ENCODE data around the gene KIF16B. TPM values are rescaled to one million over a fixed set of nuclear protein-coding genes. Genes with fewer than 3 reads are reported as not detected.
"Not testable (repeated sequence)": the region's sequence is repeated elsewhere in the genome, so short reads cannot be mapped to it uniquely, and the experiment has no call there.

The KIF16B gene
- total RNA-seq, 2 experiments from 2014 or later = 7.7 to 7.9 TPM

- intact Hi-C loops (cut with micrococcal nuclease) = no loop called here
- no peaks in the 10 kb centered on the region for H3K9me3 Mint-ChIP-seq
- no peak overlapping the region for H3K4me3 Mint-ChIP-seq
- no peak overlapping the region for H3K27ac Mint-ChIP-seq
- H3K4me1 Mint-ChIP-seq (ENCODE audit: low read depth) = no peaks in the 10 kb centered on the region
- ChIA-PET POLR2A (no interaction called here), CTCF (no interaction called here)
- no peaks in the 10 kb centered on the region for H3K36me3 Mint-ChIP-seq
- peaks cover 11% of the 10 kb centered on the region for H3K27me3 Mint-ChIP-seq
- DNase-seq = no peak
Observed at GRCh38 chr20:16609066-16609465, 35.8 kb upstream of the KIF16B start.

- no peak overlapping the region for H3K4me3 Mint-ChIP-seq
- no peak overlapping the region for H3K27ac Mint-ChIP-seq
- POLR2A ChIA-PET = no interaction called here
- no peaks in the 10 kb centered on the region for H3K36me3 Mint-ChIP-seq
- no peaks in the 10 kb centered on the region for H3K4me1 Mint-ChIP-seq (ENCODE audit: low read depth)
- no peak for DNase-seq
- CTCF ChIA-PET = no interaction called here
- H3K9me3 Mint-ChIP-seq = no peaks in the 10 kb centered on the region
- intact Hi-C loops (cut with micrococcal nuclease) = no loop called here
- H3K27me3 Mint-ChIP-seq = peaks cover 12% of the 10 kb centered on the region
Observed at GRCh38 chr20:16608277-16608650, 35.0 kb upstream of the KIF16B start.

GRCh38 chr20:16607364-16608276 lies 34.4 kb upstream of the KIF16B start:
- ChIA-PET CTCF (no interaction called here), POLR2A (no interaction called here)
- DNase-seq = no peak
- Mint-ChIP-seq H3K4me3 (no peak overlapping the region), H3K9me3 (no peaks in the 10 kb centered on the region), H3K27ac (no peak overlapping the region), H3K27me3 (peaks cover 12% of the 10 kb centered on the region), H3K36me3 (no peaks in the 10 kb centered on the region), H3K4me1 (ENCODE audit: low read depth) (no peaks in the 10 kb centered on the region)
- intact Hi-C loops (cut with micrococcal nuclease) = no loop called here

GRCh38 chr20:16606468-16607070 lies 33.3 kb upstream of the KIF16B start:
- Mint-ChIP-seq H3K27ac (no peak overlapping the region), H3K9me3 (no peaks in the 10 kb centered on the region), H3K4me3 (no peak overlapping the region), H3K36me3 (no peaks in the 10 kb centered on the region), H3K4me1 (ENCODE audit: low read depth) (no peaks in the 10 kb centered on the region), H3K27me3 (peaks cover 12% of the 10 kb centered on the region)
- POLR2A ChIA-PET = no interaction called here
- intact Hi-C loops (cut with micrococcal nuclease) = no loop called here
- DNase-seq = no peak
- CTCF ChIA-PET = interaction anchor here (0.5 kb wide), 1 partner anchor 113 kb away, joined by 3 read pairs; no protein-coding TSS in a partner anchor

GRCh38 chr20:16601047-16601446 lies 27.8 kb upstream of the KIF16B start:
- H3K4me1 Mint-ChIP-seq (ENCODE audit: low read depth) = peaks cover 5% of the 10 kb centered on the region
- H3K36me3 Mint-ChIP-seq = no peaks in the 10 kb centered on the region
- POLR2A ChIA-PET = no interaction called here
- H3K9me3 Mint-ChIP-seq = no peaks in the 10 kb centered on the region
- H3K27ac Mint-ChIP-seq = no peak overlapping the region
- CTCF ChIA-PET = no interaction called here
- H3K4me3 Mint-ChIP-seq = no peak overlapping the region
- intact Hi-C loops (cut with micrococcal nuclease) = no loop called here
- H3K27me3 Mint-ChIP-seq = peaks cover 8% of the 10 kb centered on the region
- DNase-seq = no peak

- Mint-ChIP-seq H3K4me3 (no peak overlapping the region), H3K27ac (no peak overlapping the region), H3K27me3 (peaks cover 9% of the 10 kb centered on the region), H3K4me1 (ENCODE audit: low read depth) (peaks cover 5% of the 10 kb centered on the region), H3K36me3 (no peaks in the 10 kb centered on the region), H3K9me3 (no peaks in the 10 kb centered on the region)
- intact Hi-C loops (cut with micrococcal nuclease) = loop anchor here (1.0 kb wide), 1 partner anchor 54 kb away; no protein-coding TSS in a partner anchor
- POLR2A ChIA-PET = no interaction called here
- peak; percentile 53 for DNase-seq
- CTCF ChIA-PET = no interaction called here
Observed at GRCh38 chr20:16599257-16599656, 26.0 kb upstream of the KIF16B start.

- H3K36me3 Mint-ChIP-seq = no peaks in the 10 kb centered on the region
- no peaks in the 10 kb centered on the region for H3K9me3 Mint-ChIP-seq
- CTCF ChIA-PET = no interaction called here
- POLR2A ChIA-PET = no interaction called here
- peaks cover 5% of the 10 kb centered on the region for H3K4me1 Mint-ChIP-seq (ENCODE audit: low read depth)
- H3K27ac Mint-ChIP-seq = no peak overlapping the region
- intact Hi-C loops (cut with micrococcal nuclease) = no loop called here
- H3K4me3 Mint-ChIP-seq = no peak overlapping the region
- peaks cover 15% of the 10 kb centered on the region for H3K27me3 Mint-ChIP-seq
- DNase-seq = no peak
Observed at GRCh38 chr20:16596991-16597390, 23.7 kb upstream of the KIF16B start.

GRCh38 chr20:16596404-16596803 lies 23.2 kb upstream of the KIF16B start:
- peaks cover 19% of the 10 kb centered on the region for H3K27me3 Mint-ChIP-seq
- POLR2A ChIA-PET = not testable (repeated sequence)

GRCh38 chr20:16595376-16595775 lies 22.1 kb upstream of the KIF16B start:
- ChIA-PET CTCF (no interaction called here), POLR2A (no interaction called here)
- no peaks in the 10 kb centered on the region for H3K9me3 Mint-ChIP-seq
- H3K4me3 Mint-ChIP-seq = no peak overlapping the region
- peaks cover 21% of the 10 kb centered on the region for H3K27me3 Mint-ChIP-seq
- intact Hi-C loops (cut with micrococcal nuclease) = no loop called here
- H3K27ac Mint-ChIP-seq = no peak overlapping the region
- no peak for DNase-seq
- H3K4me1 Mint-ChIP-seq (ENCODE audit: low read depth) = peaks cover 5% of the 10 kb centered on the region
- H3K36me3 Mint-ChIP-seq = no peaks in the 10 kb centered on the region

More at GRCh38 chr20:16596404-16596803, 23.2 kb upstream of the KIF16B start:
- H3K4me1 Mint-ChIP-seq (ENCODE audit: low read depth); intact Hi-C loops (cut with micrococcal nuclease); H3K27ac Mint-ChIP-seq; H3K36me3 Mint-ChIP-seq; H3K4me3 Mint-ChIP-seq; CTCF ChIA-PET; H3K9me3 Mint-ChIP-seq; DNase-seq: not testable (repeated sequence)

- no peaks in the 10 kb centered on the region for H3K9me3 Mint-ChIP-seq
- intact Hi-C loops (cut with micrococcal nuclease) = no loop called here
- no peak overlapping the region for H3K27ac Mint-ChIP-seq
- no peak overlapping the region for H3K4me3 Mint-ChIP-seq
- H3K27me3 Mint-ChIP-seq = peaks cover 33% of the 10 kb centered on the region
- H3K36me3 Mint-ChIP-seq = no peaks in the 10 kb centered on the region
- ChIA-PET POLR2A (no interaction called here), CTCF (no interaction called here)
- no peaks in the 10 kb centered on the region for H3K4me1 Mint-ChIP-seq (ENCODE audit: low read depth)
- DNase-seq = no peak
Observed at GRCh38 chr20:16590041-16590633, 16.9 kb upstream of the KIF16B start.

GRCh38 chr20:16589623-16590022 lies 16.4 kb upstream of the KIF16B start:
- Mint-ChIP-seq H3K4me3 (no peak overlapping the region), H3K27me3 (peaks cover 35% of the 10 kb centered on the region), H3K9me3 (no peaks in the 10 kb centered on the region), H3K4me1 (ENCODE audit: low read depth) (no peaks in the 10 kb centered on the region), H3K36me3 (no peaks in the 10 kb centered on the region), H3K27ac (no peak overlapping the region)
- DNase-seq = no peak
- intact Hi-C loops (cut with micrococcal nuclease) = no loop called here
- CTCF ChIA-PET = no interaction called here
- POLR2A ChIA-PET = no interaction called here

- CTCF ChIA-PET = no interaction called here
- no peak overlapping the region for H3K27ac Mint-ChIP-seq
- no peaks in the 10 kb centered on the region for H3K9me3 Mint-ChIP-seq
- DNase-seq = no peak
- POLR2A ChIA-PET = no interaction called here
- intact Hi-C loops (cut with micrococcal nuclease) = no loop called here
- H3K4me3 Mint-ChIP-seq = no peak overlapping the region
- H3K4me1 Mint-ChIP-seq (ENCODE audit: low read depth) = no peaks in the 10 kb centered on the region
- no peaks in the 10 kb centered on the region for H3K36me3 Mint-ChIP-seq
- peaks cover 31% of the 10 kb centered on the region for H3K27me3 Mint-ChIP-seq
Observed at GRCh38 chr20:16588241-16588640, 15.0 kb upstream of the KIF16B start.

GRCh38 chr20:16587066-16587465 lies 13.8 kb upstream of the KIF16B start:
- POLR2A ChIA-PET = no interaction called here
- no peaks in the 10 kb centered on the region for H3K4me1 Mint-ChIP-seq (ENCODE audit: low read depth)

More at GRCh38 chr20:16587066-16587465, 13.8 kb upstream of the KIF16B start:
- H3K27me3 Mint-ChIP-seq = peaks cover 31% of the 10 kb centered on the region
- H3K36me3 Mint-ChIP-seq = no peaks in the 10 kb centered on the region
- H3K4me3 Mint-ChIP-seq = no peak overlapping the region
- intact Hi-C loops (cut with micrococcal nuclease) = no loop called here
- no peak for DNase-seq
- H3K27ac Mint-ChIP-seq = no peak overlapping the region
- CTCF ChIA-PET = no interaction called here
- no peaks in the 10 kb centered on the region for H3K9me3 Mint-ChIP-seq

All from activated CD4-positive, alpha-beta memory T cell treated with anti-CD3 and anti-CD28 coated beads for 36 hours (primary cell).